ENCODE measurements around the gene SIAH3.

Gene SIAH3

GRCh38 chr13:45870232-45870631 lies 18.7 kb upstream of the SIAH3 start:
- Histone ChIP-seq H3K9me3 (no peaks in the 10 kb centered on the region), H3K36me3 (no peaks in the 10 kb centered on the region), H3K4me1 (no peaks in the 10 kb centered on the region), H3K4me3 (ENCODE audit: low read depth, low read length) (no peak overlapping the region), H3K27me3 (no peaks in the 10 kb centered on the region)
- DNase-seq: no peak
- no peak for TF ChIP-seq CTCF (IDR thresholded peaks at IDR 0.05; ENCODE audit: low read depth, low read length)

- DNase-seq: no peak
- Histone ChIP-seq H3K4me1 (no peaks in the 10 kb centered on the region), H3K4me3 (ENCODE audit: low read depth, low read length) (no peak overlapping the region), H3K9me3 (no peaks in the 10 kb centered on the region), H3K27me3 (peaks cover 4% of the 10 kb centered on the region; the same call in 1 of the 2 replicates), H3K36me3 (no peaks in the 10 kb centered on the region)
- no peak for TF ChIP-seq CTCF (IDR thresholded peaks at IDR 0.05; ENCODE audit: low read depth, low read length)
Observed at GRCh38 chr13:45865414-45865813, 13.9 kb upstream of the SIAH3 start.

GRCh38 chr13:45863709-45864590 lies 12.4 kb upstream of the SIAH3 start:
- TF ChIP-seq CTCF (IDR thresholded peaks at IDR 0.05; ENCODE audit: low read depth, low read length): no peak
- no peak for DNase-seq
- Histone ChIP-seq H3K4me1 (no peaks in the 10 kb centered on the region), H3K36me3 (no peaks in the 10 kb centered on the region), H3K4me3 (ENCODE audit: low read depth, low read length) (no peak overlapping the region), H3K9me3 (no peaks in the 10 kb centered on the region), H3K27me3 (peaks cover 4% of the 10 kb centered on the region; the same call in 1 of the 2 replicates)

- Histone ChIP-seq H3K4me1 (no peaks in the 10 kb centered on the region), H3K4me3 (ENCODE audit: low read depth, low read length) (no peak overlapping the region), H3K27me3 (peaks cover 8% of the 10 kb centered on the region), H3K36me3 (no peaks in the 10 kb centered on the region), H3K9me3 (no peaks in the 10 kb centered on the region)
- no peak for TF ChIP-seq CTCF (IDR thresholded peaks at IDR 0.05; ENCODE audit: low read depth, low read length)
- DNase-seq: no peak
Observed at GRCh38 chr13:45861322-45861721, 9.8 kb upstream of the SIAH3 start.

- DNase-seq: no peak
- TF ChIP-seq CTCF (IDR thresholded peaks at IDR 0.05; ENCODE audit: low read depth, low read length): no peak
- H3K9me3 ChIP-seq: no peaks in the 10 kb centered on the region
- H3K27me3 ChIP-seq: peaks cover 8% of the 10 kb centered on the region
- H3K4me3 ChIP-seq (ENCODE audit: low read depth, low read length): no peak overlapping the region
- no peaks in the 10 kb centered on the region for H3K4me1 ChIP-seq
- no peaks in the 10 kb centered on the region for H3K36me3 ChIP-seq
Observed at GRCh38 chr13:45860240-45860639, 8.7 kb upstream of the SIAH3 start.

GRCh38 chr13:45859705-45860104 lies 8.2 kb upstream of the SIAH3 start:
- Histone ChIP-seq H3K27me3 (peaks cover 8% of the 10 kb centered on the region), H3K4me3 (ENCODE audit: low read depth, low read length) (no peak overlapping the region), H3K36me3 (no peaks in the 10 kb centered on the region), H3K4me1 (no peaks in the 10 kb centered on the region), H3K9me3 (no peaks in the 10 kb centered on the region)
- no peak for TF ChIP-seq CTCF (IDR thresholded peaks at IDR 0.05; ENCODE audit: low read depth, low read length)
- no peak for DNase-seq

Measured in BE2C (cell line).